ENCODE data around the gene DHRS1.

- TF ChIP-seq EZH2 (IDR thresholded peaks at IDR 0.05; ENCODE audit: low read length) = no peak
- TF ChIP-seq, protein P1, sequence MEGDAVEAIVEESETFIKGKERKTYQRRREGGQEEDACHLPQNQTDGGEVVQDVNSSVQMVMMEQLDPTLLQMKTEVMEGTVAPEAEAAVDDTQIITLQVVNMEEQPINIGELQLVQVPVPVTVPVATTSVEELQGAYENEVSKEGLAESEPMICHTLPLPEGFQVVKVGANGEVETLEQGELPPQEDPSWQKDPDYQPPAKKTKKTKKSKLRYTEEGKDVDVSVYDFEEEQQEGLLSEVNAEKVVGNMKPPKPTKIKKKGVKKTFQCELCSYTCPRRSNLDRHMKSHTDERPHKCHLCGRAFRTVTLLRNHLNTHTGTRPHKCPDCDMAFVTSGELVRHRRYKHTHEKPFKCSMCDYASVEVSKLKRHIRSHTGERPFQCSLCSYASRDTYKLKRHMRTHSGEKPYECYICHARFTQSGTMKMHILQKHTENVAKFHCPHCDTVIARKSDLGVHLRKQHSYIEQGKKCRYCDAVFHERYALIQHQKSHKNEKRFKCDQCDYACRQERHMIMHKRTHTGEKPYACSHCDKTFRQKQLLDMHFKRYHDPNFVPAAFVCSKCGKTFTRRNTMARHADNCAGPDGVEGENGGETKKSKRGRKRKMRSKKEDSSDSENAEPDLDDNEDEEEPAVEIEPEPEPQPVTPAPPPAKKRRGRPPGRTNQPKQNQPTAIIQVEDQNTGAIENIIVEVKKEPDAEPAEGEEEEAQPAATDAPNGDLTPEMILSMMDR (optimal IDR thresholded peaks at IDR 0.05 in 1 of 3, IDR thresholded peaks at IDR 0.05 in 1 of 3, conservative IDR thresholded peaks at IDR 0.05 in 1 of 3; ENCODE audit: extremely low read depth in 1 of 3, insufficient read depth in 2 of 3, low read length in 3 of 3) = no peak
Measured at GRCh38 chr14:24340606-24341005, 41.0 kb upstream of the DHRS1 start.

Measured in keratinocyte (primary cell).